ENCODE measurements around the gene PPP2R2C. TPM values are rescaled to one million over a fixed set of nuclear protein-coding genes. Genes with fewer than 3 reads are reported as not detected.

The PPP2R2C gene
- total RNA-seq, 6 experiments from 2014 or later, result 0.14 to 0.25 (median 0.23) TPM; not detected in 2

DNA sequence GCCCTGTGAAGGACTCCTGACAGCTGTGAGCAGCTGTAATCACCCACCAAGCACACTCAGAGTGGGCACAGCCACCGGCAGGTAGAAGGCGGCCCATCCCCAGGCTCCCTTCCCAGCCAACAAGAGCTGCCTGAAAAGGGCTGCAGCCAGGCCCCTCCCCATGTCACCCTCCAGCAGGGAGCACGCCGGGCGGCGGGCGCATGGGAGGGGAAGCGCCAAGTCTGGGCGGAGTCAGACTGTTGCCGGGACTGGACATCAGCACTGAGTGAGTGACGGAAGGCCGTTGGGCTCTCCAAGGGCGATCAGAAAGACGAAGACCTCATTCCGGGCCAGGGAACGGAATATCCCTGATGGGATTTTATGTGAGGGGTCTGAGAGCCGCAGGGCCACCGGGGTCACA lies 82.1 kb downstream of the PPP2R2C start:
- Mint-ChIP-seq H3K36me3 (ENCODE audit: low read depth) (no peaks in the 10 kb centered on the region), H3K27me3 (ENCODE audit: insufficient read depth) (peaks cover 39% of the 10 kb centered on the region), H3K4me1 (ENCODE audit: low read depth) (no peaks in the 10 kb centered on the region), H3K4me3 (no peak overlapping the region), H3K9me3 (no peaks in the 10 kb centered on the region), H3K27ac (no peak overlapping the region)
- DNase-seq, result no peak
- TF ChIP-seq, protein P1, sequence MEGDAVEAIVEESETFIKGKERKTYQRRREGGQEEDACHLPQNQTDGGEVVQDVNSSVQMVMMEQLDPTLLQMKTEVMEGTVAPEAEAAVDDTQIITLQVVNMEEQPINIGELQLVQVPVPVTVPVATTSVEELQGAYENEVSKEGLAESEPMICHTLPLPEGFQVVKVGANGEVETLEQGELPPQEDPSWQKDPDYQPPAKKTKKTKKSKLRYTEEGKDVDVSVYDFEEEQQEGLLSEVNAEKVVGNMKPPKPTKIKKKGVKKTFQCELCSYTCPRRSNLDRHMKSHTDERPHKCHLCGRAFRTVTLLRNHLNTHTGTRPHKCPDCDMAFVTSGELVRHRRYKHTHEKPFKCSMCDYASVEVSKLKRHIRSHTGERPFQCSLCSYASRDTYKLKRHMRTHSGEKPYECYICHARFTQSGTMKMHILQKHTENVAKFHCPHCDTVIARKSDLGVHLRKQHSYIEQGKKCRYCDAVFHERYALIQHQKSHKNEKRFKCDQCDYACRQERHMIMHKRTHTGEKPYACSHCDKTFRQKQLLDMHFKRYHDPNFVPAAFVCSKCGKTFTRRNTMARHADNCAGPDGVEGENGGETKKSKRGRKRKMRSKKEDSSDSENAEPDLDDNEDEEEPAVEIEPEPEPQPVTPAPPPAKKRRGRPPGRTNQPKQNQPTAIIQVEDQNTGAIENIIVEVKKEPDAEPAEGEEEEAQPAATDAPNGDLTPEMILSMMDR (IDR thresholded peaks at IDR 0.05), result no peak

DNA sequence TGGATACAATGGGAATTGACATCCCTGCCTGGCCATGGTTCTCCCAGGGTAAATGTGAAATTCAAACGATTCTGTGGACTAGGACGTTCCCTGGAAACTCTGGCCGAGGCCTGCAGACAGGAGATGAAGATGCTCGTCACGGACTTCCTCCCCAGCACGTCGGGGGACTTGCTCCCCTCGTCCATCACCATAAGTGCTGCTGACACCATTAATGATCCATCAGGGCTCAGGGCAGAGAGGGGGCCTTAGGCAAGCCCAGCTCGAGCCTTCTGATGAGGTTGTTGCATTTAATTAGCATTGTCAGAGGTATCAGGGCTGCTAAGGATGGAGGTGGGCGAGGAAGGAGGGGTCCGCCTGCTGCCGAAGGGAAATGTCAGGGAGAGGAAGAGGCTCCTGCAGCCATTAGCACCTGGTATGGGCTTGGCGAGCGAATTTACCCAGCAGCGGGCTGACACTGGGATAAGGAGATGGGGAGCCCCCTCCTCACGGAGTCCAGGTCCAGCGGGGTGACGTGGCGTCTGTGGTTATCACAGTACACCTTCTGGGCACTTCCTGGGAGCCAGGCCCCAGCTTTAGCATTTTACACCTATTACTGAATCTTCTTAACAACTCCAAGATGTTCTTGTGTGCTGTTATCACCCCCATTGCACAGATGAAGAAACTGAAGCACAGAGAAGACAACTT lies 83.1 kb downstream of the PPP2R2C start:
- Mint-ChIP-seq H3K9me3 (no peaks in the 10 kb centered on the region), H3K27me3 (ENCODE audit: insufficient read depth) (peaks cover 39% of the 10 kb centered on the region), H3K4me3 (no peak overlapping the region), H3K27ac (no peak overlapping the region), H3K4me1 (ENCODE audit: low read depth) (no peaks in the 10 kb centered on the region), H3K36me3 (ENCODE audit: low read depth) (no peaks in the 10 kb centered on the region)
- DNase-seq, result no peak
- TF ChIP-seq, protein P1 (IDR thresholded peaks at IDR 0.05), result no peak

DNA sequence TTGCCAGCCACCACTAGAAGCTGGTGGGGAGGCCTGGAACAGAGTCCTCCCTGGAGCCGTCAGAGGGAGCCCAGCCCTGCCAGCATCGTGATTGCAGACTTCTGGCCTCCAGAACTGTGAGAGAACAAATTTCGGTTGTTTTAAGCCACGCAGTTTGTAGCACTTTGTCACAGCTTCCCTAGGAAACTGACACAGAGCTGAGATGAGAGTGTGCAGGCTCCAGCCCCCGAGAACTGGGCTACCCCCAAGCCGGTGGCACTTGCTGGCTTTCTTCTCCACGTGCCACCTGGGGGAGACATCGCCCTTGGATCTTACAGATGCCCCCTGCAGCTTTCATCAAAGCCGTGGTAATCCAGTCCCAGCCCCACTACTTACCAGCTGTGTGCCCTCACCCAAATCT lies 83.7 kb downstream of the PPP2R2C start:
- TF ChIP-seq, protein P1 (IDR thresholded peaks at IDR 0.05), result no peak
- Mint-ChIP-seq H3K36me3 (ENCODE audit: low read depth) (no peaks in the 10 kb centered on the region), H3K4me3 (no peak overlapping the region), H3K4me1 (ENCODE audit: low read depth) (no peaks in the 10 kb centered on the region), H3K27ac (no peak overlapping the region), H3K9me3 (no peaks in the 10 kb centered on the region), H3K27me3 (ENCODE audit: insufficient read depth) (peaks cover 43% of the 10 kb centered on the region)
- no peak for DNase-seq

DNA sequence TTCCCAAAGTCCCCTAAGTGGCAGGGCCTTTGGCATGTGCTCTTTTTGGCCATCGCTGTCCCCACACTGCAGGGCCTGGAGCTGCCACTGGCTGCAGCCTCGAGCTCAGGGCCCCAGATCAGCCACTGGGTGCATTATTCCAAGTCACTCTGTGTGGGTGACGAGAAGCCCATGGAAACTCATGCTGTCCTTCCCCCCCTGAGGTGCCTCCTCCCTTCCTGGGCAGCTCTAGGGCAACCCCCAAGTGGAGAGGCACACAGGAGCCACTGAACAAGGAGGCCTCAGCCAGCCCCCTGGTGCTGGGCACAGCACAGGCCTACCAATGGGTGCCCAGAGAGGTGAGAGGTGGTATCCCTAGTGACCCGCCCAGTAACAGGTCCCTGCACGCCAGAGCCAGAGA lies 84.5 kb downstream of the PPP2R2C start:
- TF ChIP-seq, protein P1 (IDR thresholded peaks at IDR 0.05), result no peak
- peaks cover 47% of the 10 kb centered on the region for H3K27me3 Mint-ChIP-seq (ENCODE audit: insufficient read depth)
- H3K4me1 Mint-ChIP-seq (ENCODE audit: low read depth), result no peaks in the 10 kb centered on the region
- no peaks in the 10 kb centered on the region for H3K36me3 Mint-ChIP-seq (ENCODE audit: low read depth)
- no peak overlapping the region for H3K4me3 Mint-ChIP-seq
- DNase-seq, result no peak
- H3K9me3 Mint-ChIP-seq, result no peaks in the 10 kb centered on the region
- no peak overlapping the region for H3K27ac Mint-ChIP-seq

DNA sequence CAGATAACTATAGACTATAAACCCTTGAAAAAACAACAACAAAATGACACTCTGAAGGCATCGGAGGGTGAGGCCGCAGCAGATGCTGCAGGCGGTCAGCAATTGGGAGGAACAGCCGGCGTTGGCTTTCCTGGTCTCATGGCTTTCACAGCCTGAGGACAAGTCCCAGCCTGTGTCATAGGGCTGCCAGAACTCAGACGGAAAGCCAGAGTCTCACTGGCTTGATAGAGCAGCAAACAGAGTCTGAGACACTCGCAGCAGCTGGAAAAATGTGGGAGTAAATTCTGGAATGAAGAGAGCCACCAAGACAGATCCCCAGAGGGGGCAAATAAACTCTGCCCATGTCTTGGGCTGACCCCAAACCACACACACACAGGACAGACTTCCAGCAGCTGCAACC lies 86.3 kb downstream of the PPP2R2C start:
- Mint-ChIP-seq H3K27ac (no peak overlapping the region), H3K27me3 (ENCODE audit: insufficient read depth) (peaks cover 47% of the 10 kb centered on the region), H3K4me3 (no peak overlapping the region), H3K9me3 (no peaks in the 10 kb centered on the region), H3K36me3 (ENCODE audit: low read depth) (no peaks in the 10 kb centered on the region), H3K4me1 (ENCODE audit: low read depth) (no peaks in the 10 kb centered on the region)
- DNase-seq, result no peak
- TF ChIP-seq, protein P1 (IDR thresholded peaks at IDR 0.05), result no peak

All from HFFc6 (cell line).